Measurements from ENCODE around the gene FAM217B. TPM values are rescaled to one million over a fixed set of nuclear protein-coding genes. Genes with fewer than 3 reads are reported as not detected.

FAM217B gene
- total RNA-seq, 1 donor, result 5.8 TPM

DNA sequence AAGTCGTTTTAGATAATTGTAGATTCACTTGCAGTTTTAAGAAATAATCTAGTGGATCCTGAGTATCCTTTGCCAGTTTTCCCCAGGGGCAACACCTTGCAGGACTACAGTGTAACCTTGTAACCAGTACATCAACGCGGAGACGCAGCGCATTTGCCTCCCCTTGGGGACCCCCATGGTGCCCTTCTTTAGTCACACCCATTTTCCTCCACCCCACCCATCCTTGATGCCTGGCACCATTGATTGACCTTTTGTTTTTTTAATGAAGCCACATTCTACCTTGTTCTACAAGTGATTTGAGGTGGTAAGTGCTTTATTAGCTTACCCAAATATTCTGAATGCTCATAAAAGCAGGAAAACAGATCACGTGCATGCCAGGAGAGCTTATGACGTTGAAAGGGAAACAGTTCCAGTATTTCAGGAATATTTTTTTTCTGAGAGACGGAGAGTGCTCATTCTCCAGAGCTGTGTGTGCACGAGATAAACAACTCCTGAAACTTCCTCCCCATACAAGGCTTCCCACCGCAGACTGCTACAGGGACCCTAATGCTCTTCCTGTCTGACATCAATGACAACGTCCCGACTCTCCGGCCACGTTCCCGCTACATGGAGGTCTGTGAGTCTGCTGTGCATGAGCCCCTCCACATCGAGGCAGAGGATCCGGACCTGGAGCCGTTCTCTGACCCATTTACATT, 53.7 kb downstream of the FAM217B start:
- DNase-seq (ENCODE audit: low read depth), result no peak
- H3K4me3 ChIP-seq (ENCODE audit: low read depth, low read length), result no peak overlapping the region
- TF ChIP-seq CTCF (IDR thresholded peaks at IDR 0.05; ENCODE audit: insufficient read depth, low read length), result no peak

- no peak for TF ChIP-seq CTCF (IDR thresholded peaks at IDR 0.05; ENCODE audit: insufficient read depth, low read length)
- DNase-seq (ENCODE audit: low read depth), result peak; percentile 2
- H3K4me3 ChIP-seq (ENCODE audit: low read depth, low read length), result no peak overlapping the region
Measured at GRCh38 chr20:59994697-59995122, 54.5 kb downstream of the FAM217B start.

GRCh38 chr20:59996108-59996507, 55.9 kb downstream of the FAM217B start:
- no peak for TF ChIP-seq CTCF (IDR thresholded peaks at IDR 0.05; ENCODE audit: insufficient read depth, low read length)
- no peak for DNase-seq (ENCODE audit: low read depth)
- H3K4me3 ChIP-seq (ENCODE audit: low read depth, low read length), result no peak overlapping the region

- no peak for TF ChIP-seq CTCF (IDR thresholded peaks at IDR 0.05; ENCODE audit: insufficient read depth, low read length)
- H3K4me3 ChIP-seq (ENCODE audit: low read depth, low read length), result no peak overlapping the region
- DNase-seq (ENCODE audit: low read depth), result no peak
Measured at GRCh38 chr20:59997896-59998295, 57.7 kb downstream of the FAM217B start.

Other genes with a start within 250 kb of the FAM217B start
- 0.63 and 0.74 TPM in 2 replicates for gene SYCP2, start 6.8 kb upstream of the FAM217B start, total RNA-seq (ENCODE audit: low replicate concordance)
- 4.8 and 5.6 TPM in 2 replicates for gene PPP1R3D, start 84 bp upstream of the FAM217B start, total RNA-seq (ENCODE audit: low replicate concordance)
- gene CDH26, start 18.0 kb downstream of the FAM217B start, total RNA-seq (ENCODE audit: low replicate concordance), result 0.09 TPM in 1 of 2 replicates, not detected in the other

All from fibroblast of the aortic adventitia (primary cell).